ENCODE measurements around the gene CACNA1I.
"Not testable (repeated sequence)": the region's sequence is repeated elsewhere in the genome, so short reads cannot be mapped to it uniquely, and the experiment has no call there.

Gene CACNA1I

DNA sequence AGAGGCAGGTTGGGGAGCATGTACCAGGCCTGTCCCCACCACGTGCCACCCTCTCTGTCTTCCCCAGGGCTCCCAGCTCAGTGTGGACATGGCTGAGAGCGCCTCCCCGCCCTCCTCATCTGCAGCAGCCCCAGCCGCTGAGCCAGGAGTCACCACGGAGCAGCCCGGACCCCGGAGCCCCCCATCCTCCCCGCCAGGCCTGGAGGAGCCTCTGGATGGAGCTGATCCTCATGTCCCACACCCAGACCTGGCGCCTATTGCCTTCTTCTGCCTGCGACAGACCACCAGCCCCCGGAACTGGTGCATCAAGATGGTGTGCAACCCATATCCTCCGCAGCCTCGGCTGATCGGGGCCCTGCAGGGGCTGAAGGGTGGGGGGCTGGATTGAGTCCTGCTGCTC lies at the start of gene CACNA1I:
Gene CACNA1I (plus strand): TSS at position 89 of the 400 bp plus-strand sequence. CDS start 0 bp downstream, at position 89.
- DNase-seq = no peak

DNA sequence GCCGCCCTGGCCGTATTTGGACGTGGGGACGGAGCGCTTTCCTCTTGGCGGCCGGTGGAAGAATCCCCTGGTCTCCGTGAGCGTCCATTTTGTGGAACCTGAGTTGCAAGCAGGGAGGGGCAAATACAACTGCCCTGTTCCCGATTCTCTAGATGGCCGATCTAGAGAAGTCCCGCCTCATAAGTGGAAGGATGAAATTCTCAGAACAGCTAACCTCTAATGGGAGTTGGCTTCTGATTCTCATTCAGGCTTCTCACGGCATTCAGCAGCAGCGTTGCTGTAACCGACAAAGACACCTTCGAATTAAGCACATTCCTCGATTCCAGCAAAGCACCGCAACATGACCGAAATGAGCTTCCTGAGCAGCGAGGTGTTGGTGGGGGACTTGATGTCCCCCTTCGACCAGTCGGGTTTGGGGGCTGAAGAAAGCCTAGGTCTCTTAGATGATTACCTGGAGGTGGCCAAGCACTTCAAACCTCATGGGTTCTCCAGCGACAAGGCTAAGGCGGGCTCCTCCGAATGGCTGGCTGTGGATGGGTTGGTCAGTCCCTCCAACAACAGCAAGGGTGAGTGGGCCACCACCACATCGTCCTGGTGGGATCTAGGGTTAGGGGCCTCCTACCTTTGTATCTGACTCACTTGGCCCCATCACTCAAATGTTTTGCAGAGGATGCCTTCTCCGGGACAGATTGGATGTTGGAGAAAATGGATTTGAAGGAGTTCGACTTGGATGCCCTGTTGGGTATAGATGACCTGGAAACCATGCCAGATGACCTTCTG lies 49.3 kb upstream of the CACNA1I start:
- DNase-seq = not testable (repeated sequence)

DNA sequence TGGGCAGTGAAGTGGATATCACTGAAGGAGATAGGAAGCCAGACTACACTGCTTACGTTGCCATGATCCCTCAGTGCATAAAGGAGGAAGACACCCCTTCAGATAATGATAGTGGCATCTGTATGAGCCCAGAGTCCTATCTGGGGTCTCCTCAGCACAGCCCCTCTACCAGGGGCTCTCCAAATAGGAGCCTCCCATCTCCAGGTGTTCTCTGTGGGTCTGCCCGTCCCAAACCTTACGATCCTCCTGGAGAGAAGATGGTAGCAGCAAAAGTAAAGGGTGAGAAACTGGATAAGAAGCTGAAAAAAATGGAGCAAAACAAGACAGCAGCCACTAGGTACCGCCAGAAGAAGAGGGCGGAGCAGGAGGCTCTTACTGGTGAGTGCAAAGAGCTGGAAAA lies 48.5 kb upstream of the CACNA1I start:
- not testable (repeated sequence) for DNase-seq

DNA sequence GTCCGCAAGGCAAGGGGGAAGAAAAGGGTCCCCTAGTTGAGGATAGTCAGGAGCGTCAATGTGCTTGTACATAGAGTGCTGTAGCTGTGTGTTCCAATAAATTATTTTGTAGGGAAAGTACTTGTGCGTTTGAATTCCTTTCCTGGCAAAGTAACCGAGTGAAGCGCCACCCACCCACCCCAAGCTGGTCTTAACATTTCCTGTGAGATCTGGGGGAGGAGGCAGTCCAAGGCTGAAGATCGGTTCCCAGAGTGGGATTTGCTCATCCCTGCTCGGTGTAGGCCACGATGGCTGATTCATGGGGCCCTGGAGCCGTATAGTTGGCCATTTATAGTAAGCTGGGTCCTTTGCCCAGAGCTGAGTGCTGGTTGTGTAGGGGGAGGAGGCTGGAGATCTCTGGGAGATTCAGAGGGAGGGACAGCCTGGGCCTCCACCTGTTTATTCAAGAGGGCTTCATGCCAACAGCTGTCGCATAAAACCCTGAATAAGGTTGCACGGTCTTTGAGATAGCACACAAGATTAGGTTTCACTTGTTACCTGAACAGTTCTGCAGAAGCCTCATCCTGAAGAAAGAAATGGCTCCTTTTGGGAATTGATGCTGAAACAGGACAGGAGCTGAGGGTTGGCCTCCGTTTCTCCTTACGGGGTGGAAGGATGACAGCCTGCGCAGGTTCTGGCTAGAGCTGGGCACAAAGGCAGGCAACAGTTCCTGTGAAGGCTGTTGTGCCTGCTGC lies 47.8 kb upstream of the CACNA1I start:
- DNase-seq = no peak

DNA sequence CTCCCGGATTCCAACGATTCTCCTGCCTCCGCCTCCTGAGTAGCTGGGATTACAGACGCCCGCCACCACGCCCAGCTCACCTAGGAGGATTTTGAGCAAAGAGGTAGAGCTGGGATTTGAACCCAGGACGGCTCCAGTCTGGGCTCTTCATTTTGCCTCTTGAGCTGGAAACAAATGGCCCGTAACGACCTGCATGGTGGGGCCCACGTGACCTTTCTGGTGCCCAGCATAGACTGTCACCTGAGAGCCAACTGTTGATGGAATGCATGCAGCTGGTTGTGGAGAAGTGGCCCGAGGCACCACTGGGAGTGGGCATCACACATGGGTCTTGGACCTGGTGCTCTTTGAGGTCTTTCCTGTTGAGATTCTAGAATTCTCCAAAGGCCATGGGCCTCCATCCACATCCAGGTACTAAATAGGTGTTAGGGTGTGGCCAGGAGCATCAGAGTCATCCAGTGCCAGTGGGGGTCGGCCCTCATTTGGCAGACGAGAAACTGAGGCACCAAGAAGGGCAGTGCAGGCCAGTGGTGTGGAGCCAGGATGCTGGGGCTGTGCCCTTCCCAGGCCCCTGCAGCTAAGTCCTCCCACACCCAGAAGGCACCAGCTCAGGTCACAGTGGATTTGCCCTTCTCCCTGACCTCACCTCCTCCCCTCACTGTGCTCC lies 46.3 kb upstream of the CACNA1I start:
- DNase-seq = no peak

DNA sequence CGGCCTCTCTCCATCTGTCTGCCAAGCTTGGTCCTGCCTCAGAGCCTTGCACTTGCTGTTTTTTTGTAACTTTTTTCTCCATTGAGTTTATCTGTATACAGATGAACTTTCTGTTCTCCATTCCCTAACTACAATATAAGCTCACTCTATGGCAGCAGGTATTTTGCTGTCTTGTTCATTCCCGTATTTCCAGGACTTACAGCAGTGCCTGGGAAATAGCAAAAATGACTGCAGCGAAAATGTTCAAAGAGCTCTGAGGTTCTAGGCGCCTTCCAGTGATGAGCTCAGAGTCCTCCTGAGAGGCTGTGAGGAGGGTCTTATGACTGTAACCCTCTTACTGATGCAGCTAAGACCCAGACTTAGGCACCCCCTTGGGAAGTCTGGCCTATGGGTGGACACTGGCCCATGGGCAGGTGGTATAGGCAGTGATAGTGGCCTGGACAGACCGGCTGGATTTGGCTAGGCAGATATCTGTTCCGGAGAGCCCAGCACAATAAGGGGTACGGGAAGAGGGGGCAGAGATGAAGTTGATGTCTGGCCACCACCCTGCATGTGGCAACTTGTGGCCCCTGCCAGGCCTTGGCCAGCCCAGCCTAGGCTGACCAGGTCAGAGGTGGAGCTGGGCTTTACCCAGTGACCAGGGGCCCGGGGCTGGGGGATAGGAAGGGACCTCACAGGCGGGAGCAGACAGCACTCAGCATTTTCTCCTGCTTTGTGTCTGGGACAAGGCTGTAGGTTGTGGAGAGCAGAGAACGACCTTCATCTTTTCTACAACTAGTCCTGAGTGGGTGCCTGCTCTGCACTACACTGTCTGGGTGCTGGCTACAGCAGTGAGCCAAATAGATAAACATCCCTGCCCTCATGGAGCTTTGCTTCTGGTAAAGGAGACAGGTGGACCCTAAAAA lies 45.5 kb upstream of the CACNA1I start:
- DNase-seq = no peak

DNA sequence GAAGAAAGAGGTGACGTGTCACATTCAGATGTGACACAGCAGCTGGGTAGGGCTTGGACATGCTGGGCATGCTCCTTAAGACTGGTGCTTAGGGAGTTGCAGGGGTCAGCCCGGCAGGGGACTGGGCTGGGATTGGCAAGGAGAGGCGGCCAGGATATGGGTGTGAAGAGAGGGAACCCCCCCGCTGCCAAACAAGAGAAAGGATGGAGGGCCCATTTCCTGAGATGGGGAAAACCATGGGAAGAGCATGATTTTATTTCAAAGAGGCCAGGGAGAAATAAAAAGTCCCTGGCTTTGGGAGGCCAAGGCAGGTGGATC lies 44.9 kb upstream of the CACNA1I start:
- DNase-seq = no peak

DNA sequence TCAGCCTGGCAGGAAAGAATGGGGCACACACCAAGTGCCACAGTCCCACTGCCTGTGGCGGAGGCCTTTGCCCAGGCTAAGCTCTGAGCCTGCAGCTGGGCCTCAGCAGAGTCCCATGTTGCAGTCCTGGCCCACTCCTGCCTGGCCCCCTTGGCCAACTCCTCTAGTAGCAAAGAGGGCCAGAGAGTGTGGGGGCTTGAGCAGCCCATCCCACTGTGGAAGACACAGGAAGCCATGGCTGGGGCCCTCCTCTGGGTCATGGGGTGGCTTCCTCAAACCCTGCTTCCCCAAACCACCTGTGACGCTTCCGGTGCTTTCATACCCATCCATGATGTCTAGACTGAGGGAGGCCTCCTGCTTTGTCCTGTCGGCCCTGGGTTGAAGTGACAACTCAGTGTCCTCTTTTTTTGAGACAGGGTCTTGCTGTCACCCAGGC lies 43.8 kb upstream of the CACNA1I start:
- no peak for DNase-seq

DNA sequence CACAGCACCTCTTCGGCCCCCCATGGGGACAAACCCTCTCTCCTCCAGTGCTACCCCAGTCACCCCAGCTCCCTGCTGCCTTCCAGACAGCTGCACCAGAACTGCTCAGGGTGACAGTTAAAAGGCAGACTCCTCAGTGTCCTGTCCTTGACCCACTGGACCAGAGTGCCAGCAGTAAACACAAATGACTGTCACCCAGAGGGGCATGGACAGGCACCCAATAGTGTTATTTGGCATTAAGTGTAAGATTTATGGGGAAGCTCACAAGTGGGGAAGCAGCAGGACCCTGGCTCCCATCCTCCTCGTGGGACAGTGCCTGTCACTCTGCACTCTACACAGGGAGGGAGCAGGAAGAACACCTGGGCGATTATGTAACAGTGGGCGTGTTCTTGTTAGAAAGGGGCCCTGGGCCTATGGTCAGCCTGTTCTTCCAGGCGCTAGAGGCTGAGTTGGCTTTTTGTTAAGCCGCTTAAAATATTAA lies 43.0 kb upstream of the CACNA1I start:
- DNase-seq = no peak

DNA sequence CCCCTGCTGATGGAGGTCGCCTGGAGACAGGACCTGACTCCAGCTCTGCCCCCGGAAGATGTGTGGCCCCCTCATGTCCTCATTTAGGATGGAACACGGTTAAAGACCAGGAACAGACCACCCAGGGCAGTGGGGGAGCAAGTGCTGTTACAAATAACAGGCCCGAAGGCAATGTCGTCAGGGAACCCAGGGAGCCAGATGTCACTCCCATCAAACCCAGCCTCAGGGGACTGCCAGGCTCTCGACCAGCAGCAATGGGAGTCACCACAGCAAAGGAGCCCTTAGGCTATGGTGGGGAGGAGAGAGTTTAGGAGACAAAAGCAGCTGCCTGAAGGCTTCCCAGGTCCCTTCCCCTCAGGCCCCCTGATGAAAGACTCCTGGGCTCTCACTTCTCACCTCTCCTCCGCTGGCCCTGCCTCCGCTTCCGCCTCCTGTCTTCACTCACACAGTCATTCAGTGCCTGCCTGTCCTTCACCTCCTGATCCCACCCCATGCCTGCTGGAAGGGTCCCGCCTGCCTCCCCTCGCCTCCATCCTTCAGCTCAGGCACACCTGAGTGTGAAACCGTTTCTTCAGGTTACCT lies 42.4 kb upstream of the CACNA1I start:
- no peak for DNase-seq

DNA sequence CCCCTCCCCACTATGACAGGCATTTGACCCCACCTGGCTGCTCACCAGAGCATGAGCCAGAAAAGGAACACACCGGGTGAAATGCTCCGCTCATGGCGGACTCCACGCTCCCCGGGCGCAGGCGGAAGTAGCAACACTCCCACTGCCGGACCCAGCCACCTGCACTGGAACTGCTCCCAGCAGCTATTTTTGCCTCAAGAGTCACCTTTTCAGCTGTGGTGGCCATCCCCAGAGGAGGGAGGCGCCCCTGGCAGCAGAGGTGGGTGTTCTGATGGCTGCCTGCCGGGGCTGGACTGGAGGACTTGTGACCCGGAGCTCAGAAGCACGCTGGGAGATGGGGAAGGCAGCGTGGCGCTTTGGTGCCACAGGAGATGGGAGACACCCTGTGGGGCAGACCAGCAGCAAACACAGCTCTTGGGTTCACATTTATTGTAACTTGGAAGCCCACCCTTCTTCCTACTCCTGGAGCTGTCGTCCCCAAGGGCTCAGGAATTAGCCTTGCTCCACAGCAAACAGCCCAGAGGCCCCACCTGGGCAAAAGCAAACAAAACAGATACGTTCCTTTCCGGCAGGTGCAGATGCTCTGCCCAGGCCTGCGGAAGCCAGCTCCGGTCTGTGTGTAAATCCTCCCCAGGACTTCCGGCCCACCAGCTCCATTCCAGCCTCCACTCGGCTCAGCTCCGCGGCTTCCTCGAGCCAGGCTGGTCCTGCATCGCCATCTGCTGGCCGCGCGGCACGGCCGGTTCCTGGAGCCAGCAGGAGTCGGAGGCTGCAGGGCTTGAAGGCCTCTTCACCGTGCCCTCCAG lies 41.7 kb upstream of the CACNA1I start:
- DNase-seq = peak; percentile 85

DNA sequence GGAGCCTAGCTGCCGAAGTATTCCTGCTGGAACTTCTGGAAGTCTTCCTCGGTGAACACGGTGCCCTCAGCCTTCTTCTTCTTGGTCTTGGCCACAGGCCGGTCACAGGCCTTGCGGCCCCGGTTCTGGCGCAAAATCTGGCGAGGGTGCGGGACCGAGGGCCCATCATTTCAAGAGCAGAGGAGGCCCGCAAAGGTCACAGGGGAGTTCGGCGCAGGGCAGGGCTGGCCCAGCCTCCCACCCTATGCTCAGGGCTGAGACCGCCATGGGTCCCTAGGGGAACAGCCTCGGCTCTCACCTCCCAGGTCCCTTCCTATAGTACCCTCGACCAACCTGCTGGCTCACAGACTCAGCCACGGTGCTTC lies 41.1 kb upstream of the CACNA1I start:
- no peak for DNase-seq

DNA sequence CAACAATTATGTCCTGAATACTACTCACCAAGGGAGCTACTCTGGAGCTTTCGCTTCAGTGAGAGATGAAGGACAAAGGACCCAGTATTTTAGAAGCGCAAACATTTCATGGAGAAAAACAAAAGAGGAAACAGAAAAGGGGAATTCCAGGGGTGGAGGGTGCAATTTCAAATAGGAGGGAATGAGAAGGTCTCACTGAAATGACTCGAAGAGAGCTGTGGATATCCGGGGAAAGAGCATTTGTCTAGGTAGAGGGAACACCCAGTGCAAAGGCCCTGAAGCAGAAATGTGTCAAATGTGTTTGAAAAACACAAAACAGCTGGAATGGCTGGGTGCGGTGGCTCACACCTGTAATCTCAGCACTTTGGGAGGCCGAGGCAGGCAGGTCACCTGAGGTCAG lies 40.4 kb upstream of the CACNA1I start:
- DNase-seq = no peak

DNA sequence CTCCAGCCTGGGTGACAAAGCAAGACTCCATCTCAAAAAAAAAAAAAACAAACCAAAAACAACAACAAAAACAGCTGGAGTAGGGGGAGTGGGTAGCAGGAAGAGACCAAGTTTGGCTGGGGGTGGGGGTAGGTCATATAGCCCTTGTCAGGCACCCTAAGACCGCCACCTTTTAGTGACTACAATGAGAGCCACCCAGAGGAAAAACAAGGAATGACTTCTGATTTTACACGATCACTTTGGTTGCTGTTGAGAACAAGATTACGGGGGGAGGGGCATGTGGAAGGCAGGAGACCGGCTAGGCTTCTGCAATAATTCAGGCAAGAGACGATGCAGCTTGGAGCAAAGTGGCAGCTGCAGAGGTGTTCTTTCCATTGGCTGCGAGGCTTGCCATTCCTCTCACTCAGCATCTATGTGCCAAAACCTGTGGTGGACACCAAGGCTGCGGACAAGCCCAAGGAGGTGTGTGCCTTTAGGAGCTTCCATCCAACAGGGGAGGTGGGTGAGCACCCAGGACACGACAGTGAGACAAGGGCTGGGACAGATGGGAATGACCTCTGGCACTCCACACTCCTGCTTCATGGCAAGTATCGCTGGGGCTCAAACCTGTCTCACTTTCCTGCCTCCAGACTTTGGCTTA lies 39.7 kb upstream of the CACNA1I start:
- no peak for DNase-seq

DNA sequence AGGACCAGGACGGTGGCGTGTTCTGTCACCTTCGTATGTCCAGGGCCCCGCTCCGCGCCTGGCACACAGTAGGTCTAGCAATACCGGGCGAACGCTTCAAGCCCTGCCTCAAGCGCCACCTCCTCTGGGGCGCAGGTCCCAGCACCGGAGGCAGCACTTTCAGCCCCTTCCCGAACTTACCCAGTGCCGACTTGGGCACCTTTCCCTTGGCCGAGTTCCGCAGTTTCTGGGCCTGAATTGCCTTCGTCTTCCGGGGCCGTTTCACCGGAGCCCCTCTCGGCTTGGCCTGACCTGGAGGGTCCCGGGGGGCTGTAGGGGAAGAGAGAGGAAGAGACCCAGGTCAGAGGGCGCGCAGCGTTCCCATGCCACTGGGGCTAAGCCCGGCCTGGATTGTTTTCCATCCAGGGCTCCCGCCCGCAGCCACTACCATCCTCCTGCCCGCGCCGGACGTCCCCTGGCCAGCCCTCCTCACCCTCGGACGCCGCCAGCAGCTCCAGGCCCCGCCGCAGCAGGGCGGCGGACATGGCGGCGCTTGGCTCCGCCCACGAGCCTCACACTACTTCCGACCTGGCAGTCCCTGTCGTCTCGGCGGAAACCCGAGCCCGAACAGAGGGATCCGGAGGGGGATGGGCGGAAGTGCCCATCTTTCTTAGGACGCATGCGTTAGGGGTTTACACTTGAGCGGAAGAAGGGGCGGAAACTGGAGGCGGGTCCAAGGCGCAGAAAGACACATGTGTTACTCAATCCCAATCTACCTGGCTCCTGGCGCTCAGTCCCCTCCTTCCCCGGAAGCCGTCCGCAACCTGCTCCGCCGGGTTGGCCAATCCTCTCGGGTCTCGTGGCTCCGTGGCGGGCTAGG lies 38.1 kb upstream of the CACNA1I start, which contains the start of gene RPS19BP1:
Gene RPS19BP1 (minus strand): TSS at position 534 of the 859 bp plus-strand sequence. CDS start 10 bp downstream, at position 524.
- DNase-seq = peak; percentile 98

DNA sequence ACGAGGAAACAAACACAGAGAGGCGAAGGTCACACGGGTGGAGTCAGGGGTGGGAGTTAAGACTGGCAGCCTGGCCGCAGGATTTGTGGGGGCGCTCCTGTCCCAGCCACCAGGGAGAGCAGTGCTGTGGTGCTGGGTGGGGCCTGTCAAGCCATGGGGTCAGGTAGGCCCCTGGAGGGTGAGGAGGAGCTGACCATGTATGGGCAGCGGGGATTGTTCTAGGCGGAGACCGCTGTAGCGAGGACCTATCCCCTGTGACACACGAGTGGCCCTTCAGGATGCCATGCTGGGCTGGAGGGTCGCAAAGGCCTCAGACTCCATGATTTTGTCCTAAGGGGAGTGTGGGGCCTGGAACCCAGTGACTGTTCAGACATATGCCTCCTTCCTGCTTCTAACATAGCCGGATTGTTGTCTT lies 36.5 kb upstream of the CACNA1I start:
- DNase-seq = no peak

DNA sequence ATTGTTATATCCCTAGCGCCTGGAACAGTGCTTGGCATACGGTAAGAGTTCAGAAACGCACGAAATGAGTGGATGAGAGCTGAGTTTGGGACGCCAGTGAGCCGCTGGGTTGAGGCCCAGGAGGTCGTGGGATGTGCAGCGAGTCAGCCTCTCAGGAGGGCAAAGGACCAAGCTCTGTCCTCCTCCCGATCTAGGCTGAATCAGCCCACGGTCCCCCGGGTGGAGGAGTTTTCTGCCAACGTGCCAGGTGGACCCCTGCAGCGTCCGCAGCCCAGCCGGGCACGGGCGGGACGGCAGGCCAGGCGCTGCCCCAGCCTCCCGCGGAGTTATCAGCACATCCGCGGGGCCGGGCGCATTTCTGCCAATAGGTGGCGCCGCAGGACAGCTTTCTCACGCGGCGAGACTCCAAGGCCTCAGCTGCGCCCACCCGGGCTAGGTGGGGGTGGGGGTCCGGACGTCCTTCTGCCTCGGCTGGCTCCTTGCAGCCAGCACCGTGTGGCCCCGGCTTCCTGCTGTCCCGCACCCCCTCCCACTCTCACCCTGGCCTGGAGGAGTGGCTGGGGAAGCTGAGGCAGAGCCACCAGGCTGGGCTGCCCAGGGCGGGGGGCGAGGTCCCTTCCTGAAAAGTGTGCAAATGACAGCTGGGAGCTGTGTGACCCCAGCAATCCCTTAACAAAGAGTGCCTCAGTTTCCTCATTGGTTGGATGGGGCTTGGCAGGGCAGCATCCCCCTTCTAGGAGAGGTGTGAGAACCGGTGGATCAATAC lies 35.8 kb upstream of the CACNA1I start:
- peak; percentile 87 for DNase-seq

DNA sequence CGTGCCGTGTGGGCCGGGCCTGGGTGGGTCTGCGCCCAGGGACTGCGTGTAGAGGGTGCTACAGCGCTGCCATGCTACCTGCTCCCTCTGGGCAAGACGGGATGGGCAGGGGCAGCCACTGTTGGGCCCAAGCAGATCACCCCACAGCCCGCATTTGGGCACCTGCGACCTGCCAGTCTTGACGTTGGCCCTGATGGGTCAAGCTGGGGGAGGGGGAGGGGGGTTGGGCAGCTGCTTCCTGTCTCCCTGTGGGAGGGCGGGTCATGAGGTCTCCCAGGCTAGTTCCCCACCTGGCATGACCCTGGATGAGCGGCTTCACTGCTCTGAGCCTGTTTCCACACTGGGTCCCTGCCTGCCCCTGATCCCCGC lies 35.2 kb upstream of the CACNA1I start:
- DNase-seq = no peak

DNA sequence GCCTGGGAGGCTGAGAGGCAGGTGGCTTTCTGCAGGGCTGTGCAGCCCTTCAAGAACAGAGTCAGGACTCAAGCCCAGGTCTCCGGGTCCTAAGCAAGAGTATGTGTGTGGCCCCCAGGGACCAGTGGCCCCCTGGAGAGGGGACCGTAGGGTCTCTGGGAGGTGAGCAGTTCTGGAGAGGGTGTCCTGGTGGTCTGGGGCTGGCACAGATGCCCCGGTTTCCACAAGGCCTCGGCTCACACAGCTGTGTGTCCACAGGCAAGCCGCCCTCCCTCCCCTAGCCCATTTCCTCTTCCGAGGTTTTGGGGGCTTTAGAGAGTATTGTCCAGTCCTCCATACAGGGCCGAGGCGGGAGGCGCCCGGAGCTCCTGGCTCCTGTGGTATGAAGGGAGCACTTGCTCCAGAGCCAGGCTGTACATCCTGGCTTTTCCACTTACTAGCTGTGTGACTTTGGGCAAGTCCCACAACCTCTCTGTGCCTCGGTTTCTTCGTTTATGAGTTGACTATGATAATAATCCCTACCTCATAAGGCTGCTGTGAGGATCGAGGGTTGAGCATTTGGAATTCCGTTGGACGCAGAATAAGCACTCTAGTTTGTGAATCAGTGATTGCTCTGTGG lies 34.6 kb upstream of the CACNA1I start:
- DNase-seq = no peak

Data from stimulated activated CD4-positive, alpha-beta T cell treated with anti-CD3 and anti-CD28 coated beads, Interleukin-12 subunit alpha, Interleukin-12 subunit beta, amount 100 ng/mL, for 4 hours (primary cell).